Activated naive CD8-positive, alpha-beta T cell treated with anti-CD3 and anti-CD28 coated beads, Interleukin-2, amount 50 U/mL, for 24 hours (primary cell): ENCODE data around the gene YBX2.

Source experiments
- ATAC-seq: fragments of 150-1000 bp; cut with Tn5 transposase; one replicate; pipeline ENCODE4 v1.10.0; 2021
- DNase-seq: peaks from one replicate; pipeline ENCODE4 v3.0.0; 2021
- H3K27ac Mint-ChIP-seq: one replicate; pipeline ENCODE4 v1.8.0; 2021; ENCODE audit warnings: mild to moderate bottlenecking, mixed read lengths
- H3K27me3 Mint-ChIP-seq: one replicate; pipeline ENCODE4 v1.8.0; 2021; ENCODE audit warnings: mixed read lengths
- H3K36me3 Mint-ChIP-seq: one replicate; pipeline ENCODE4 v1.8.0; 2021; ENCODE audit warnings: low read depth, mixed read lengths
- H3K4me1 Mint-ChIP-seq: one replicate; pipeline ENCODE4 v1.8.0; 2021; ENCODE audit warnings: mixed read lengths
- H3K4me3 Mint-ChIP-seq: one replicate; pipeline ENCODE4 v1.8.0; 2021; ENCODE audit warnings: mild to moderate bottlenecking, moderate library complexity, mixed read lengths
- H3K9me3 Mint-ChIP-seq: one replicate; pipeline ENCODE4 v1.8.0; 2021; ENCODE audit warnings: mixed read lengths

The YBX2 gene

GRCh38 chr17:7241783-7242716, 52.4 kb downstream of the YBX2 start, which contains the start of gene GABARAP:
Gene GABARAP, minus strand, starts transcription at chr17:7242449. Its CDS starts 119 bp downstream, at chr17:7242330.
- H3K27me3 Mint-ChIP-seq, result peaks cover 1% of the 10 kb centered on the region
- DNase-seq (peak; percentile 94), ATAC-seq (peak; percentile 9)
- peaks cover 34% of the 10 kb centered on the region for H3K36me3 Mint-ChIP-seq
- H3K27ac Mint-ChIP-seq, result peak within 1 kb of the TSS; percentile 97
- no peaks in the 10 kb centered on the region for H3K9me3 Mint-ChIP-seq
- peak within 1 kb of the TSS; percentile 88 for H3K4me3 Mint-ChIP-seq
- peaks cover 44% of the 10 kb centered on the region for H3K4me1 Mint-ChIP-seq

GRCh38 chr17:7241090-7241733, 53.2 kb downstream of the YBX2 start:
- no peak for ATAC-seq
- peaks cover 48% of the 10 kb centered on the region for H3K4me1 Mint-ChIP-seq
- peak overlapping the region; percentile 97 for H3K27ac Mint-ChIP-seq
- DNase-seq, result no peak
- H3K4me3 Mint-ChIP-seq, result peak overlapping the region; percentile 88
- H3K9me3 Mint-ChIP-seq, result no peaks in the 10 kb centered on the region
- peaks cover 32% of the 10 kb centered on the region for H3K36me3 Mint-ChIP-seq
- H3K27me3 Mint-ChIP-seq, result peaks cover 1% of the 10 kb centered on the region

- no peaks in the 10 kb centered on the region for H3K9me3 Mint-ChIP-seq
- H3K4me3 Mint-ChIP-seq, result peak overlapping the region; percentile 88
- peak overlapping the region; percentile 97 for H3K27ac Mint-ChIP-seq
- H3K27me3 Mint-ChIP-seq, result peaks cover 1% of the 10 kb centered on the region
- H3K36me3 Mint-ChIP-seq, result peaks cover 38% of the 10 kb centered on the region
- peaks cover 56% of the 10 kb centered on the region for H3K4me1 Mint-ChIP-seq
- DNase-seq (no peak), ATAC-seq (no peak)
Observed at GRCh38 chr17:7240375-7240774, 54.1 kb downstream of the YBX2 start.

GRCh38 chr17:7239091-7240027, 55.1 kb downstream of the YBX2 start, which contains the start of gene PHF23:
Gene PHF23, minus strand, starts transcription at chr17:7239457. Its CDS starts 178 bp downstream, at chr17:7239279.
- Mint-ChIP-seq H3K36me3 (peaks cover 40% of the 10 kb centered on the region), H3K9me3 (no peaks in the 10 kb centered on the region), H3K27me3 (peaks cover 3% of the 10 kb centered on the region), H3K4me3 (peak within 1 kb of the TSS; percentile 88), H3K27ac (peak within 1 kb of the TSS; percentile 97), H3K4me1 (peaks cover 67% of the 10 kb centered on the region)
- DNase-seq (peak; percentile 98), ATAC-seq (peak; percentile 68)

- Mint-ChIP-seq H3K27ac (peak overlapping the region; percentile 97), H3K4me3 (peak overlapping the region; percentile 88), H3K9me3 (no peaks in the 10 kb centered on the region), H3K36me3 (peaks cover 41% of the 10 kb centered on the region), H3K4me1 (peaks cover 70% of the 10 kb centered on the region), H3K27me3 (peaks cover 4% of the 10 kb centered on the region)
- ATAC-seq (no peak), DNase-seq (peak; percentile 47)
Observed at GRCh38 chr17:7238420-7239090, 55.9 kb downstream of the YBX2 start.
